ENCODE results near the gene KRTAP10-7. TPM values are rescaled to one million over a fixed set of nuclear protein-coding genes. Genes with fewer than 3 reads are reported as not detected.
"Not testable (repeated sequence)": the region's sequence is repeated elsewhere in the genome, so short reads cannot be mapped to it uniquely, and the experiment has no call there.

Gene KRTAP10-7
- total RNA-seq, 2 experiments from 2014 or later: not detected

GRCh38 chr21:44590897-44591800 is 9.2 kb upstream of the KRTAP10-7 start:
- peaks cover 13% of the 10 kb centered on the region for H3K27me3 Mint-ChIP-seq
- not testable (repeated sequence) for DNase-seq, H3K4me3 Mint-ChIP-seq

GRCh38 chr21:44591801-44592130 is 8.6 kb upstream of the KRTAP10-7 start:
- ATAC-seq (ENCODE audit: low read depth); H3K9me3 Mint-ChIP-seq; POLR2A ChIA-PET; H3K4me3 Mint-ChIP-seq; H3K27ac Mint-ChIP-seq; H3K27me3 Mint-ChIP-seq; H3K36me3 Mint-ChIP-seq; H3K4me1 Mint-ChIP-seq; DNase-seq: not testable (repeated sequence)

More at GRCh38 chr21:44590897-44591800, 9.2 kb upstream of the KRTAP10-7 start:
- H3K27ac Mint-ChIP-seq; H3K9me3 Mint-ChIP-seq; H3K36me3 Mint-ChIP-seq; H3K4me1 Mint-ChIP-seq; ATAC-seq (ENCODE audit: low read depth); POLR2A ChIA-PET: not testable (repeated sequence)

- ATAC-seq (ENCODE audit: low read depth) (no peak), DNase-seq (no peak)
- POLR2A ChIA-PET: no interaction called here
- Mint-ChIP-seq H3K27me3 (peaks cover 4% of the 10 kb centered on the region), H3K36me3 (no peaks in the 10 kb centered on the region), H3K4me3 (no peak within 1 kb of the TSS), H3K27ac (no peak within 1 kb of the TSS), H3K9me3 (no peaks in the 10 kb centered on the region), H3K4me1 (peaks cover 1% of the 10 kb centered on the region)
Observed at GRCh38 chr21:44592446-44593311, 7.7 kb upstream of the KRTAP10-7 start, which contains the start of gene KRTAP10-6. Gene KRTAP10-6, minus strand, starts transcription at chr21:44592505. Its CDS starts 21 bp downstream, at chr21:44592484.

- Mint-ChIP-seq H3K4me1 (peaks cover 1% of the 10 kb centered on the region), H3K36me3 (no peaks in the 10 kb centered on the region), H3K27ac (peak overlapping the region; percentile 55), H3K27me3 (peaks cover 4% of the 10 kb centered on the region), H3K9me3 (no peaks in the 10 kb centered on the region), H3K4me3 (no peak overlapping the region)
- no peak for ATAC-seq (ENCODE audit: low read depth)
- DNase-seq: no peak
- POLR2A ChIA-PET: interaction anchor here (0.7 kb wide), 1 partner anchor 17 kb away, joined by 5 read pairs; no protein-coding TSS in a partner anchor
Observed at GRCh38 chr21:44593598-44594405, 6.6 kb upstream of the KRTAP10-7 start.

- no peak overlapping the region for H3K27ac Mint-ChIP-seq
- ATAC-seq (ENCODE audit: low read depth): no peak
Observed at GRCh38 chr21:44594406-44594916, 5.9 kb upstream of the KRTAP10-7 start.

GRCh38 chr21:44595524-44595923 is 4.9 kb upstream of the KRTAP10-7 start:
- no peaks in the 10 kb centered on the region for H3K36me3 Mint-ChIP-seq

More at GRCh38 chr21:44594406-44594916, 5.9 kb upstream of the KRTAP10-7 start:
- peaks cover 4% of the 10 kb centered on the region for H3K27me3 Mint-ChIP-seq
- peaks cover 1% of the 10 kb centered on the region for H3K4me1 Mint-ChIP-seq
- no peaks in the 10 kb centered on the region for H3K9me3 Mint-ChIP-seq
- no peaks in the 10 kb centered on the region for H3K36me3 Mint-ChIP-seq
- POLR2A ChIA-PET: interaction anchor here (0.7 kb wide), 1 partner anchor 18 kb away, joined by 5 read pairs; no protein-coding TSS in a partner anchor
- no peak for DNase-seq
- H3K4me3 Mint-ChIP-seq: no peak overlapping the region

GRCh38 chr21:44596068-44596725 is 4.2 kb upstream of the KRTAP10-7 start:
- POLR2A ChIA-PET: no interaction called here
- Mint-ChIP-seq H3K4me3 (no peak overlapping the region), H3K4me1 (peaks cover 1% of the 10 kb centered on the region), H3K36me3 (no peaks in the 10 kb centered on the region), H3K9me3 (no peaks in the 10 kb centered on the region), H3K27ac (no peak overlapping the region), H3K27me3 (peaks cover 4% of the 10 kb centered on the region)
- ATAC-seq (ENCODE audit: low read depth) (no peak), DNase-seq (no peak)

More at GRCh38 chr21:44595524-44595923, 4.9 kb upstream of the KRTAP10-7 start:
- DNase-seq: no peak
- H3K4me3 Mint-ChIP-seq: no peak overlapping the region
- POLR2A ChIA-PET: no interaction called here
- H3K4me1 Mint-ChIP-seq: peaks cover 1% of the 10 kb centered on the region
- ATAC-seq (ENCODE audit: low read depth): no peak
- peaks cover 4% of the 10 kb centered on the region for H3K27me3 Mint-ChIP-seq
- no peaks in the 10 kb centered on the region for H3K9me3 Mint-ChIP-seq
- H3K27ac Mint-ChIP-seq: no peak overlapping the region

GRCh38 chr21:44598061-44598460 is 2.3 kb upstream of the KRTAP10-7 start:
- Mint-ChIP-seq H3K4me1 (peaks cover 1% of the 10 kb centered on the region), H3K9me3 (no peaks in the 10 kb centered on the region), H3K27me3 (peaks cover 4% of the 10 kb centered on the region), H3K36me3 (no peaks in the 10 kb centered on the region), H3K4me3 (no peak overlapping the region), H3K27ac (no peak overlapping the region)
- POLR2A ChIA-PET: no interaction called here
- DNase-seq (no peak), ATAC-seq (ENCODE audit: low read depth) (no peak)

GRCh38 chr21:44599264-44600029 is 950 bp upstream of the KRTAP10-7 start:
- Mint-ChIP-seq H3K27me3 (peaks cover 4% of the 10 kb centered on the region), H3K9me3 (no peaks in the 10 kb centered on the region), H3K4me1 (no peaks in the 10 kb centered on the region), H3K4me3 (no peak overlapping the region), H3K36me3 (no peaks in the 10 kb centered on the region), H3K27ac (no peak overlapping the region)
- ATAC-seq (ENCODE audit: low read depth) (no peak), DNase-seq (no peak)
- POLR2A ChIA-PET: no interaction called here

- POLR2A ChIA-PET, DNase-seq: not testable (repeated sequence)
Observed at GRCh38 chr21:44601091-44601490, 694 bp downstream of the KRTAP10-7 start.

GRCh38 chr21:44601596-44602462 is 1.4 kb downstream of the KRTAP10-7 start:
- H3K36me3 Mint-ChIP-seq: no peaks in the 10 kb centered on the region
- POLR2A ChIA-PET: no interaction called here
- peaks cover 8% of the 10 kb centered on the region for H3K9me3 Mint-ChIP-seq
- H3K27me3 Mint-ChIP-seq: peaks cover 10% of the 10 kb centered on the region
- no peaks in the 10 kb centered on the region for H3K4me1 Mint-ChIP-seq
- no peak for DNase-seq
- no peak overlapping the region for H3K27ac Mint-ChIP-seq
- ATAC-seq (ENCODE audit: low read depth): no peak
- no peak overlapping the region for H3K4me3 Mint-ChIP-seq

More at GRCh38 chr21:44601091-44601490, 694 bp downstream of the KRTAP10-7 start:
- not testable (repeated sequence) for H3K27me3 Mint-ChIP-seq; H3K4me1 Mint-ChIP-seq; ATAC-seq (ENCODE audit: low read depth); H3K9me3 Mint-ChIP-seq; H3K4me3 Mint-ChIP-seq; H3K27ac Mint-ChIP-seq; H3K36me3 Mint-ChIP-seq
